ENCODE results near the gene ATXN10. TPM values are rescaled to one million over a fixed set of nuclear protein-coding genes. Genes with fewer than 3 reads are reported as not detected.
"Not testable (repeated sequence)": the region's sequence is repeated elsewhere in the genome, so short reads cannot be mapped to it uniquely, and the experiment has no call there.

ATXN10 gene
- total RNA-seq, 4 donors from 2014 or later, result 78.5 to 152 (median 113) TPM

- no peak for TF ChIP-seq CTCF (IDR thresholded peaks at IDR 0.05)
- no peak for TF ChIP-seq POLR2A (IDR thresholded peaks at IDR 0.05)
- TF ChIP-seq EP300 (IDR thresholded peaks at IDR 0.05), result no peak
- no peak for TF ChIP-seq POLR2AphosphoS5 (IDR thresholded peaks at IDR 0.05)
- Histone ChIP-seq H3K27me3 (no peaks in the 10 kb centered on the region), H3K4me3 (no peak overlapping the region), H3K36me3 (no peaks in the 10 kb centered on the region), H3K4me1 (peaks cover 0 to 14% (median 5%) of the 10 kb centered on the region in 3 donors), H3K9me3 (peaks cover 0 to 25% (median 0%) of the 10 kb centered on the region in 3 donors), H3K27ac (no peak overlapping the region)
- no peak for ATAC-seq
- WGBS, 2 donors (ENCODE audit: low coverage in 1 of 2), result 81 to 88% methylated on average over 5 of the region's 5 CpGs
These were observed 4.1 kb upstream of the ATXN10 start for GRCh38 chr22:45667486-45667885.

DNA sequence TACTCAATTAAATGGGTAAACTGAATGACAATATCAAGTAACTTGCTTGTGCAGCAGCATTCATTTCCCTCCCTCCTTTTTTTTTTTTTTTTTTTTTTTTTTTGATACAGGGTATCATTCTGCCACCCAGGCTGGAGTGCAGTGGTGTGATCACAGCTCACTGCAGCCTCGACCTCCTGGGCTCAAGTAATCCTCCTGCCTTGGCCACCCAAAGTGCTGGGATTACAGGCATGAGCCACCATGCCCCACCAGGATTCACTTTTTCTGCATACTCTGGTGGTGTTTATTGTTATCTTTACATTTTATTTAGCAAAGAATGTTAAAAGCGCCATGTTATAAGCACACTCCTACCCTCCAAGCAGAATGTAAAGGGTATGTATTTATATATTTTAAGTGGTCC lies 1.3 kb upstream of the ATXN10 start:
- WGBS, 2 donors (ENCODE audit: low coverage in 1 of 2), result 72% methylated on average over 2 of the region's 2 CpGs; no CpG with 5 or more reads in 1 of the 2 donors
- not testable (repeated sequence) for H3K27me3 ChIP-seq, H3K4me3 ChIP-seq, H3K27ac ChIP-seq, H3K36me3 ChIP-seq, ATAC-seq, H3K9me3 ChIP-seq
- H3K4me1 ChIP-seq, result peaks cover 8 to 42% (median 23%) of the 10 kb centered on the region in 3 donors

- TF ChIP-seq POLR2A (IDR thresholded peaks at IDR 0.05), result no peak
- TF ChIP-seq POLR2AphosphoS5 (IDR thresholded peaks at IDR 0.05), result no peak
- TF ChIP-seq EP300 (IDR thresholded peaks at IDR 0.05), result no peak
- no peak for TF ChIP-seq CTCF (IDR thresholded peaks at IDR 0.05)
- 5 to 6% methylated on average over 11 of the region's 32 CpGs for WGBS, 2 donors (ENCODE audit: low coverage in 1 of 2)
- peak; percentile 20 for ATAC-seq
- Histone ChIP-seq H3K4me3 (peak overlapping the region; percentile 67 to 89), H3K36me3 (peaks cover 0 to 2% of the 10 kb centered on the region in 2 donors), H3K4me1 (peaks cover 8 to 49% (median 23%) of the 10 kb centered on the region in 3 donors), H3K27me3 (no peaks in the 10 kb centered on the region), H3K9me3 (no peaks in the 10 kb centered on the region), H3K27ac (peak overlapping the region; percentile 18 to 90 (median 86))
These were observed 452 bp upstream of the ATXN10 start for GRCh38 chr22:45670981-45671782.

DNA sequence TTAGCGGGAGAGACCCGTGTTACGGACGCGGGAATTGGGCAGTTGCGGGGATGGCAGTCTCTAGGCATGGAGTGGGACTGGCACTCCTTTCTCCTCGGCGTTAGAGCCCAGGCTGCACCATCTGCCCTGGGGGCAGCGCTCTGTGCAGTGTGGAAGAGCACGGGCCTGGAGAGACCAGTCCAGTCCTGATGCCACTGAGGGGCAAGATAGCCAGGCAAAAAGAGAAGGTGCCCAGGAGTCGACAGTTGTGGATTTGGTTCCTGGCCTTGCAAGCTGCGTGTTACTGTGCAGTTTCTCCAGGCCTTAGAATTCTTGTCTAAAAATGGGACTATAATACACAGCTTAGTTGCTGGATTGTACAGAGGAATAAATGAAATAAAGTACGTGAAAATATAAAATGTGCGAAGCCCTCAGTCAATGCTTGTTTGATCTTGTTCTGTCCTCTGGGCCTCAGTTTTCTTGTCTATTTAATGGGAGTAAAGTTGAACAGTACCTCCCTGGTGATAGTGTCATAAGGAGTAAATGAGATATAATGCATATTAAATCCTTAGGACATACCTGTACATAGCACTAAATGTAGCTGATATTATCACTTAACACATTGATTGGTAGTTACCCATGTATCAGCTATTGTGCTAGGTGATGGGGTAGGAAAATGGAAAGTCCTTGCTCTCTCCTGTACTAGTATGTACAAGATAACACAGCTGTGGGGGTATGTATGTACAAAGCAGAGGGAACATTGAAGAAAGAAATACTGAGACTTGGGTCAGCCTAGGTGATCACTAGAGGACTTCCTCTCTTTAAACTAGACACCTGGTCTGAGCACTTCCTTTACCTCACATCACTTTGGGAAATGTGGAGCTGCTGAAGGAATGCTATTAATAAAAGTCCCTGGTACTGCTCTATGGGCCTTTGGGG lies 1.2 kb downstream of the ATXN10 start:
- H3K4me1 ChIP-seq, result peaks cover 8 to 64% (median 23%) of the 10 kb centered on the region in 3 donors
- peaks cover 0 to 9% of the 10 kb centered on the region in 2 donors for H3K36me3 ChIP-seq
- peak; percentile 10 for ATAC-seq
- peak overlapping the region; percentile 67 to 89 for H3K4me3 ChIP-seq
- H3K27ac ChIP-seq, result peak overlapping the region; percentile 18 to 90 (median 86)
- no peaks in the 10 kb centered on the region for H3K27me3 ChIP-seq
- 0 to 29% methylated on average over 1 to 4 of the region's 14 CpGs for WGBS, 2 donors (ENCODE audit: low coverage in 1 of 2)
- H3K9me3 ChIP-seq, result no peaks in the 10 kb centered on the region
- no peak for TF ChIP-seq POLR2A (IDR thresholded peaks at IDR 0.05)
- no peak for TF ChIP-seq CTCF (IDR thresholded peaks at IDR 0.05)
- no peak for TF ChIP-seq EP300 (IDR thresholded peaks at IDR 0.05)
- no peak for TF ChIP-seq POLR2AphosphoS5 (IDR thresholded peaks at IDR 0.05)

DNA sequence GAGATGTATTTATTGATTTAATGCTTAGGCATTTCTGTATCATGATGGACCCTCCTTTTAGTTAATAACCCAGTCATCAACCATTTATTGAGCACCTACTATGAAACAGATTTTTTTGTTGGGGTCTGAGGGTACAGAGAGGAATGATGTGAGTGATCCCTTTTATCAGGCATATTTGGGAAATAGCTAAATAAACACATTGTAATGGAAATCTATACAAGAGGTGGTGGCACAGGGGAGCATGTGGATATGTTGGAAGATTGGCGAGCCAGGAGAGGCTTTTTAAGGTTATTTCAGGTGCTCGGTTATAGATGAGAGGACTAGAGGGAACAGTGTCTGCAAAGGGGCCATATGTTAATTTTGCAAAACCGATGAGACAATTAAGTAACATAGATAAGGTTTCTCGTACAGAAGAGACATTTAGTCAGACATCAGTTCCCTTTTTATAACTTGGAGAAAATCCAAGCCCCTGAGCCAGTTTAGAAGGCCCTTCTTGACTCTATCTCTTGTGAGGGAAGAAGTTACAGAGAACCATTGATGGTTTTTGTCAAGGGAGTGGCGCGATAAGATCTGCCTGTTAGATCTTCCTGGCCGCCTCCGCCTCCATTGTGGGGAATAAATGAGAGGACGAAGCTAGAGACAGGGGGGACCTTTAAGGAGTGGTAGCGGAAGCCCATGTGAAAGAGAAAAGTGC lies 2.0 kb downstream of the ATXN10 start:
- H3K27ac ChIP-seq, result peak overlapping the region in 2 of 4 donors; percentile 14 to 88
- peaks cover 0 to 9% of the 10 kb centered on the region in 2 donors for H3K36me3 ChIP-seq
- no peak overlapping the region for H3K4me3 ChIP-seq
- WGBS, 2 donors (ENCODE audit: low coverage in 1 of 2), result 73 to 76% methylated on average over 10 of the region's 10 CpGs
- TF ChIP-seq CTCF (IDR thresholded peaks at IDR 0.05) (no peak), EP300 (IDR thresholded peaks at IDR 0.05) (no peak), POLR2A (IDR thresholded peaks at IDR 0.05) (no peak), POLR2AphosphoS5 (IDR thresholded peaks at IDR 0.05) (no peak)
- no peaks in the 10 kb centered on the region for H3K27me3 ChIP-seq
- peaks cover 8 to 64% (median 23%) of the 10 kb centered on the region in 3 donors for H3K4me1 ChIP-seq
- no peaks in the 10 kb centered on the region for H3K9me3 ChIP-seq
- no peak for ATAC-seq

All from gastroesophageal sphincter (tissue), 4 donors.